GM21529 (cell line): ENCODE results near the gene PLBD2.

Source experiments
- ATAC-seq: cut with Tn5 transposase; IDR thresholded peaks from one replicate; pipeline ENCODE4 v1.9.1; 2021; ENCODE audit not compliant: unreplicated experiment

The PLBD2 gene

DNA sequence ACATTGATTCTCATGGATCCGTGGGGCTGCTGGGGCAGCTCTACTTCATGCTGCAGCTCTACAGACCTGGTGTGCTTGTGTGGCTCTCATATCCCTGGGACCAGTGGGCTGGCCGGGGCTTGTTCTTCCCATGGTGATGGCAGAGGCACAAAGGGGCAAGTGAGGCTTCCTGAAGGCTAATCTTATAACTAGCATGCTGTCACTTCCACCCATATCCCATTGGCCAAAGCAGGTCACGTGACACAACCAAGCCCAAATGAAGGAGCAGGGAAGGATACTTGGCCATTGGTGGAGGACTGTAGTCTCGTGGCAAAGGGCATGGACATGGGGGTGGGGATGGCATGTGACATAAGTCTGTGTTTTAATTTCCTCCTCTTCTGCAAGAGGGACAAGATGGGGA lies 9.9 kb downstream of the PLBD2 start:
- ATAC-seq, result no peak

- ATAC-seq, result no peak
These were observed 11.1 kb downstream of the PLBD2 start for GRCh38 chr12:113369391-113369985.

- ATAC-seq, result no peak
These were observed 12.7 kb downstream of the PLBD2 start for GRCh38 chr12:113370923-113371682.

- ATAC-seq, result no peak
These were observed 13.4 kb downstream of the PLBD2 start for GRCh38 chr12:113371808-113372207.

- no peak for ATAC-seq
These were observed 14.0 kb downstream of the PLBD2 start for GRCh38 chr12:113372371-113372770.

DNA sequence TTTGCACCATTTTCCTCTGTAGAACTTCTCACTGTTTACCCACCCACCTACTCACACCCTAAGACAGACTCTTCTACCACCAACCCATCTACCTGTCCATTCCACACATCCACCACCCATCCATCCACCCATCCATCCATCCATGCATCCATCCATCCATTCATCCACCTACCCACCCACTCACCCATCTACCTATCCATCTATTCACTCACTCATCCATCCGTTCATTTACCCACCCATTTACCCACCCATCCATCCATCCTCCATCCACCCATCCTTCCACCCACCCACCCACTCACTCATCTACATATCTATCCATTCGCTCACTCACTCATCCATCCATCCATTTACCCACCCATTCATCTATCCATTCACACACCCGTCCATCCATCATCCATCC lies 15.1 kb downstream of the PLBD2 start:
- no peak for ATAC-seq

- no peak for ATAC-seq
These were observed 15.6 kb downstream of the PLBD2 start for GRCh38 chr12:113373969-113374368.

- ATAC-seq, result no peak
These were observed 16.5 kb downstream of the PLBD2 start for GRCh38 chr12:113374823-113375428.

GRCh38 chr12:113378291-113378690 lies 19.9 kb downstream of the PLBD2 start:
- no peak for ATAC-seq

- ATAC-seq, result no peak
These were observed 22.8 kb downstream of the PLBD2 start for GRCh38 chr12:113381220-113381619.

DNA sequence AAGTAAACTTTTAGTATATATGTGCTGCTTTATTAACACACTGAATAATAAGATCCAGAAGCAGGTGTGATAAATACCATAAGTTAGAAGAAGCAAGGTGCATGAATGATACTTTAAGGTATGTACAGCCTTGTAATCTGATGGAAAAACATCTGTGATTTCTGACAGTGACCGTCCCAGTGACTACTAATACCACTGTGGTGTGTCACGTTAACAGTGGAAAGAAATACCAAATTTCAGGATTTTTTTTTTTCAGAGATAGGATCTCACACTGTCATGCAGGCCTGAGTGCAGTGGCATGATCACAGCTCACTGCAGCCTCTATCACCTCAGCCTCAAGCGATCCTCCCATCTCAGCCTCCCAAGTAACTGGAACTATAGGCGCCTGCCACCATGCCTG lies 23.8 kb downstream of the PLBD2 start:
- ATAC-seq, result no peak

DNA sequence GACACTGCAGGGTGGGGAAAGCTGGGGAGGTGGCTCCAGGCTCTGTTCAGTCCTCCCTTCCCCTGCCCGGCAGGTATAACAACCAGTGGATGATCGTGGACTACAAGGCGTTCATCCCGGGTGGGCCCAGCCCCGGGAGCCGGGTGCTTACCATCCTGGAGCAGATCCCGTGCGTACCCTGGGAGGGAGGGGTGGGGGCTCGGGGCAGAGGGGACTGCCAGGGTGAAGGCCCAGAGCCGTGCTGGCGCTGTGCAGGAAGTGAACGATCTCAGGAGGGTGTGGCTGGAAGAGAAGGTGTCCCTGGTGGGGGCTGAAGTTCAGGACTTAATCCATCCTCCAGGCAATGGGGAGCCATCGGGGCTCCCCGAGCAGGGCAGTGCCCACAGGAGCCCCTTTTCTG lies 26.4 kb downstream of the PLBD2 start:
- no peak for ATAC-seq

- no peak for ATAC-seq
These were observed 27.0 kb downstream of the PLBD2 start for GRCh38 chr12:113385282-113385882.

DNA sequence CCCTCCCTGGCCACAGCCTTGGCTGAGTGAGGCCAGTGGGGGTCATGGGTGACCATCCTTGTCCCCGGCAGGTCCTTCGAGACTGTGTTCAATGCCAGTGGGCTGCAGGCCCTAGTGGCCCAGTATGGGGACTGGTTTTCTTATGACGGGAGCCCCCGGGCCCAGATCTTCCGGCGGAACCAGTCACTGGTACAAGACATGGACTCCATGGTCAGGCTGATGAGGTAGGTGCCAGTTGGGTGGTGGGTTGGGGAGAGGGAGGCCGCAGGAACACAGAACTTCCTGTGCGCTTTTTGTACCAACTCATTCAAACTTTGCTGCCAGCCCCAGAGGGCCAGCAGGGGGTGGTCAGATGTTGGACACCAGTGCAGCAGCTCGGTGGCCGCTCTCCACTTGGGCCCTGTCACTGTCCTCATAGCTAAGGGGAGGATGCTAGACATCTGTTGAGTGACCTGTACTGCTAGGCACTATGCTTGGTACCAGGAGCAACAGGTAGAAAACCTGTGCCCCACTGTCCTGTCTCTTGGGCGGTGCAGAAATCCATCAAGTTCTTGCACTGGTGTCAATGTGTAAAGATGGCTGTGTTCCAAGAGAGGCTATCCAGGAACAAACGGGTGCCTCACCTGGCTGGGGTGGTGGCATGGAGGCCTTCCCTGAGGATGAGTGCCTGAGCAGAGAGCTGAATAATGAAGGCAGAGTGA lies 28.6 kb downstream of the PLBD2 start:
- ATAC-seq, result no peak

- ATAC-seq, result no peak
These were observed 29.2 kb downstream of the PLBD2 start for GRCh38 chr12:113387631-113388030.

GRCh38 chr12:113388351-113388750 lies 30.0 kb downstream of the PLBD2 start:
- ATAC-seq, result no peak

DNA sequence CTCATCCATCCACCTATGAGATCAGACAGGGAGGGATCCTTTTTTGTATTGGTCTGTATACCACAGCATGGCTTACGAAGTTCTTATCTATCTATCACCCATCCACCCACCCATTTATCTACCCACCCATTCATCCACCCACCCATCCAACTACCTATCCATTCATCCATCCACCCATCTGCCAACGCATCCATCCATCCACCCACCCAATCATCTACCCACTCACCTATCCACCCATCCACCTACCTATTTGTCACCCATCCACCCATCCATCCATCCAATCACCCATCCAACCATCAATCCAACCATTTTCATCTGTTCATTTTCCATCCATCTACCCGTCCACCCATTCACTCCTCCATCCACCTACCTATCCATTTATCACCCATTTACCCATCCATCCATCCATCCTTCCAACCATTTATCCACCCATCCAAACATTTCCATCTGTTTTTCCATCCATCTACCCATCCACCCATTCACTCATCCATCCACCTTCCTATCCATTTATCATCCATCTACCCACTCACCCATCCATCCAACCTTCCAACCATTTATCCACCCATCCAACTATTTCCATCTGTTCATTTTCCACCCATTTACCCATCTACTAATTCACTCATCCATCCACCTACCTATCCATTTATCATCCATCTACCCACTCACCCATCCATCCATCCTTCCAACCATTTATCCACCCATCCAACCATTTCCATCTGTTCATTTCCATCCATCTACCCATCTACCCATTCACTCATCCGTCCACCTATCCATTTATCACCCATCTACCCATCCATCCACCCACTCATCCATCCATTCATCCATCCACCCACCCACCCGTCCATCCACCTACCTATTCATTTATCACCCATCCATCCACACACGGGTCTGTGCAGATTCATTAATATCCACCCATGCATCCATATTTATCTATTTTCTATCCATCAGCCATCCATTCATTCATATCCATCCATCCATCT lies 32.0 kb downstream of the PLBD2 start:
- no peak for ATAC-seq

DNA sequence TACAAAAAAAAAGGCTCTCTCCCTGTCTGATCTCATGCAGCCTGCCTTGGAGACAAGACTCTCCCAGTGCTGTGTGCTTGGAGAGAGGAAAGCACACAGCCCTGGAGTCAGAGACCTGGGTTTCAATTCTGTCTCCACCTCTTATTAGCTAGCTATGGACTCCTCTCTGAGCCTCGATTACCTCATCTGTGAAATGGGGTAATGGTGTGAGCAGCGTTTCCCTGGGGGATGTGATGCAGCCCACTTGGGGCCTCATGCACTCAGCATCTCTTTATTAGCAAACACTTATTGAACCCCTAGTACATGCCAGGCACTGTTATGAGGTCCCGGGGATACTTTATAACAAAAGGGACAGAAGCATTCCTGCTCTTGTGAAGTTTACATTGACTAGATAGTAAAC lies 32.8 kb downstream of the PLBD2 start:
- no peak for ATAC-seq

DNA sequence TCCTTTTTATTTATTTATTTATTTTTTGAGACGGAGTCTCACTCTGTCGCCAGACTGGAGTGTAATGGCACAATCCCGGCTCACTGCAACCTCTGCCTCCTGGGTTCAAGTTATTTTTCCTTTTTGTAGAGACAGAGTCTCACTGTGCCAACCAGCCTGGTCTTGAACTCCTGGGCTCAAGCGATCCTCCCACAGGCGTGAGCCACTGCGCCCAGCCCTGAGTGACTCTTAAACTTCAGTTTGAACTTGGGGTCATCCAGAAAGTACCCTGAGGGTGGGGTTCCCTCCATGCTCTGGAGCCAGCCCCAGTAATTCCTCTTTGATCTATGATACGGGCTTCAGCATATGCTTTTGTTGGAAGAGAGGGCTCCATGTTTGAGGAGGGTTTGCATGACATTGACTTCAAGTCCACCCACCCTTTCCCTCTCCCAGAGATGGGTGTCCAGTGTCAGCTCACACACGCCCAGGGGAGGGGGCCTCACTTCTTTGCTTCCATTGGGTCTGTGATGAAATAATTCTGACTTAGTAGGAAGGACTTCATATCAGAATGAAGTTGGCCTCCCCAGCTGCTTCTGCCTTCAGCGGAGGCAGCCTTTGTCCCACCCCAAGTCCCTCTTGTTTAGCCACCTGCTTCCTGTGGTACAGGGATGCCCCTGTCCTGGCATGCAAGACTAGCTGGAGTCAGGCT lies 33.4 kb downstream of the PLBD2 start:
- ATAC-seq, result no peak

DNA sequence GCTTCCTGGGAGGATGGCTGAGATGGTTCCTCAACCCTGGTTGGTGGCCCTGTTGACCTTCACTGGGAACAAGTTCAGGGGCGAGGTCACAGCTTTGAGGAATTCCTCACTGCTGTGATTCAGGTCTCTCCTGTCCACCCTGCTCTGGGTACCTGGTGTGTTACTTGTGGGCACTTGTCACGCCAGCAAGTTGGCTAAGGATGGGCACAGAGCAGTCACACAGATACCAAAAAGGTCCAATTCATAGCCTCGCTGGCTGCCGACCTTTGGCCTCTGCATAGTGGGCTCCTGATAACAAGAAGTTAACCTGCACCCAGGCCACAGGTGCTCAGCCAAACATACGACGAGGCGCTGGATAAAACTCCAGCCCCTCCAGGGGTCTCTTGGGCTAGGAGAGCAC lies 34.1 kb downstream of the PLBD2 start:
- no peak for ATAC-seq
